Stomach smooth muscle (tissue), 2 donors: Measurements from ENCODE around the gene RHPN2.

ENCODE experiments used
- H3K27ac ChIP-seq: one replicate; pipeline ENCODE4 v1.7.0; 2013; ENCODE audit warnings: mild to moderate bottlenecking, low read length, inconsistent platforms
- H3K27me3 ChIP-seq, 2 donors: one replicate each; pipeline ENCODE4 v1.7.0; 2013; ENCODE audit warnings: low read length in 2 of 2; ENCODE audit not compliant: insufficient read depth in 2 of 2, control insufficient read depth in 1 of 2
- H3K36me3 ChIP-seq, 2 donors: one replicate each; pipeline ENCODE4 v1.7.0; 2013; ENCODE audit warnings: low read length in 2 of 2; ENCODE audit not compliant: control insufficient read depth in 2 of 2, insufficient read depth in 2 of 2
- H3K4me1 ChIP-seq: one replicate; pipeline ENCODE4 v1.7.0; 2013; ENCODE audit warnings: low read length; ENCODE audit not compliant: control insufficient read depth, insufficient read depth
- H3K4me3 ChIP-seq, 2 donors: one replicate each; pipeline ENCODE4 v1.7.0; 2013; ENCODE audit warnings: low read length in 2 of 2
- H3K9ac ChIP-seq, 2 donors: one replicate each; pipeline ENCODE4 v1.7.0; 2013; ENCODE audit warnings: low read length in 2 of 2, mild to moderate bottlenecking in 1 of 2
- H3K9me3 ChIP-seq, 2 donors: one replicate each; pipeline ENCODE4 v1.7.0; 2013; ENCODE audit warnings: low read length in 2 of 2; ENCODE audit not compliant: control insufficient read depth in 2 of 2
- donor health status: healthy.
- donor health status: Pancreatic carcinoma.

RHPN2 gene

GRCh38 chr19:33064792-33065550 is at the start of gene RHPN2:
Gene RHPN2 (minus strand): TSS chr19:33064888. CDS start chr19:33064852, 36 bp downstream.
- peak within 1 kb of the TSS; percentile 46 to 63 for H3K4me3 ChIP-seq
- H3K4me1 ChIP-seq: peaks cover 7% of the 10 kb centered on the region
- no peaks in the 10 kb centered on the region for H3K36me3 ChIP-seq
- H3K9ac ChIP-seq: no peak within 1 kb of the TSS
- peaks cover 12 to 19% of the 10 kb centered on the region in 2 donors for H3K27me3 ChIP-seq
- no peak within 1 kb of the TSS for H3K27ac ChIP-seq
- no peaks in the 10 kb centered on the region for H3K9me3 ChIP-seq

- peaks cover 47 to 49% of the 10 kb centered on the region in 2 donors for H3K36me3 ChIP-seq
- no peak overlapping the region for H3K27ac ChIP-seq
- H3K9me3 ChIP-seq: no peaks in the 10 kb centered on the region
- no peaks in the 10 kb centered on the region for H3K4me1 ChIP-seq
- H3K27me3 ChIP-seq: no peaks in the 10 kb centered on the region
- H3K4me3 ChIP-seq: no peak overlapping the region
- no peak overlapping the region for H3K9ac ChIP-seq
Observed at GRCh38 chr19:33114312-33114711, 49.6 kb upstream of the RHPN2 start.

- Histone ChIP-seq H3K27me3 (no peaks in the 10 kb centered on the region), H3K4me3 (no peak overlapping the region), H3K4me1 (no peaks in the 10 kb centered on the region), H3K27ac (no peak overlapping the region), H3K9ac (no peak overlapping the region), H3K36me3 (peaks cover 52 to 53% of the 10 kb centered on the region in 2 donors), H3K9me3 (no peaks in the 10 kb centered on the region)
Observed at GRCh38 chr19:33111587-33111986, 46.9 kb upstream of the RHPN2 start.

- Histone ChIP-seq H3K9ac (no peak overlapping the region), H3K4me3 (no peak overlapping the region), H3K36me3 (peaks cover 46 to 56% of the 10 kb centered on the region in 2 donors)
Observed at GRCh38 chr19:33110137-33110910, 45.6 kb upstream of the RHPN2 start.

GRCh38 chr19:33108161-33108560 is 43.5 kb upstream of the RHPN2 start:
- Histone ChIP-seq H3K27me3 (no peaks in the 10 kb centered on the region), H3K9me3 (no peaks in the 10 kb centered on the region), H3K27ac (no peak overlapping the region), H3K36me3 (peaks cover 34 to 52% of the 10 kb centered on the region in 2 donors), H3K9ac (no peak overlapping the region), H3K4me1 (no peaks in the 10 kb centered on the region), H3K4me3 (no peak overlapping the region)

More at GRCh38 chr19:33110137-33110910, 45.6 kb upstream of the RHPN2 start:
- no peaks in the 10 kb centered on the region for H3K27me3 ChIP-seq
- H3K27ac ChIP-seq: no peak overlapping the region
- no peaks in the 10 kb centered on the region for H3K4me1 ChIP-seq
- no peaks in the 10 kb centered on the region for H3K9me3 ChIP-seq

- Histone ChIP-seq H3K27ac (no peak overlapping the region), H3K9ac (no peak overlapping the region), H3K9me3 (no peaks in the 10 kb centered on the region), H3K36me3 (peaks cover 21 to 40% of the 10 kb centered on the region in 2 donors), H3K4me1 (no peaks in the 10 kb centered on the region), H3K27me3 (no peaks in the 10 kb centered on the region), H3K4me3 (no peak overlapping the region)
Observed at GRCh38 chr19:33102893-33103292, 38.2 kb upstream of the RHPN2 start.

GRCh38 chr19:33100894-33101644 is 36.4 kb upstream of the RHPN2 start:
- peaks cover 21 to 37% of the 10 kb centered on the region in 2 donors for H3K36me3 ChIP-seq
- no peak overlapping the region for H3K27ac ChIP-seq
- no peak overlapping the region for H3K4me3 ChIP-seq
- H3K9me3 ChIP-seq: no peaks in the 10 kb centered on the region
- H3K4me1 ChIP-seq: no peaks in the 10 kb centered on the region
- H3K27me3 ChIP-seq: no peaks in the 10 kb centered on the region
- H3K9ac ChIP-seq: no peak overlapping the region

GRCh38 chr19:33098055-33098534 is 33.4 kb upstream of the RHPN2 start:
- no peak overlapping the region for H3K9ac ChIP-seq
- no peak overlapping the region for H3K4me3 ChIP-seq
- H3K36me3 ChIP-seq: peaks cover 38 to 47% of the 10 kb centered on the region in 2 donors
- H3K9me3 ChIP-seq: no peaks in the 10 kb centered on the region
- no peaks in the 10 kb centered on the region for H3K4me1 ChIP-seq
- H3K27ac ChIP-seq: no peak overlapping the region
- H3K27me3 ChIP-seq: no peaks in the 10 kb centered on the region

- Histone ChIP-seq H3K9ac (no peak overlapping the region), H3K27me3 (no peaks in the 10 kb centered on the region), H3K9me3 (no peaks in the 10 kb centered on the region), H3K27ac (no peak overlapping the region), H3K36me3 (peaks cover 48 to 49% of the 10 kb centered on the region in 2 donors), H3K4me1 (no peaks in the 10 kb centered on the region), H3K4me3 (no peak overlapping the region)
Observed at GRCh38 chr19:33096005-33096404, 31.3 kb upstream of the RHPN2 start.

- no peak overlapping the region for H3K27ac ChIP-seq
- no peaks in the 10 kb centered on the region for H3K4me1 ChIP-seq
- H3K4me3 ChIP-seq: no peak overlapping the region
- H3K9ac ChIP-seq: no peak overlapping the region
- H3K36me3 ChIP-seq: peaks cover 46 to 56% of the 10 kb centered on the region in 2 donors
- no peaks in the 10 kb centered on the region for H3K9me3 ChIP-seq
- no peaks in the 10 kb centered on the region for H3K27me3 ChIP-seq
Observed at GRCh38 chr19:33094436-33095067, 29.9 kb upstream of the RHPN2 start.
